Esophagus muscularis mucosa (tissue), 4 donors: Measurements from ENCODE around the gene MAMLD1. TPM values are rescaled to one million over a fixed set of nuclear protein-coding genes. Genes with fewer than 3 reads are reported as not detected.

Source experiments
- DNase-seq: peaks from one replicate; pipeline ENCODE4 v3.0.0-alpha.2; 2017; ENCODE audit errors: extremely low spot score
- H3K27ac ChIP-seq, 4 donors: fragments of 200-600 bp; sonication (generic); replicated peaks in 1 of 4; 1 replicate in 3 of 4; 2 replicates in 1 of 4; pipeline ENCODE4 v1.5.1; 2016 to 2019; ENCODE audit warnings: mild to moderate bottlenecking in 1 of 4
- H3K27me3 ChIP-seq, 4 donors: fragments of 200-600 bp; sonication (generic); one replicate each; pipeline versions ENCODE4 v1.5.1 to v1.6.0; 2016 to 2019
- H3K36me3 ChIP-seq, 4 donors: fragments of 200-600 bp; sonication (generic); one replicate each; pipeline ENCODE4 v1.5.1; 2016 to 2019
- H3K4me1 ChIP-seq, 4 donors: fragments of 200-600 bp; sonication (generic); one replicate each; pipeline ENCODE4 v1.5.1; 2016 to 2019
- H3K4me3 ChIP-seq, 4 donors: fragments of 200-600 bp; sonication (generic); 1 replicate in 2 of 4; 2 replicates in 2 of 4; pipeline ENCODE4 v1.5.1; 2016 to 2019; ENCODE audit warnings: mild to moderate bottlenecking in 4 of 4, moderate library complexity in 1 of 4
- H3K9me3 ChIP-seq, 4 donors: fragments of 200-600 bp; sonication (generic); 1 replicate in 3 of 4; 2 replicates in 1 of 4; pipeline ENCODE4 v1.5.1; 2016 to 2019
- EP300 ChIP-seq: sonication (generic); formaldehyde crosslinking; IDR thresholded peaks from one replicate; pipeline ENCODE4 v1.6.1; 2017; ENCODE audit warnings: antibody characterized with exemption
- POLR2A ChIP-seq: fragments of 450-650 bp; IDR thresholded peaks from one replicate; pipeline ENCODE4 v1.6.1; 2017; ENCODE audit warnings: antibody characterized with exemption, moderate library complexity, mild to moderate bottlenecking, low read depth
- POLR2AphosphoS5 ChIP-seq, 2 donors: sonication (generic); formaldehyde crosslinking; IDR thresholded peaks; one replicate each; pipeline ENCODE4 v1.6.1; 2017; ENCODE audit warnings: antibody characterized with exemption in 2 of 2
- WGBS: methylation state at CpG from one replicate; pipeline ENCODE4 v1.1.5; 2018; 5-methylcytosine and 5-hydroxymethylcytosine counted together
- intact Hi-C: fragments of 100-400 bp; cut with DNase I; formaldehyde crosslinking; loops from one replicate; pipeline ENCODE4 v1.15.1; 2023
- total RNA-seq, 4 donors: library from RNA; depleted of rRNA; stranded (reverse); fragments of >200 nt; gene quantifications; one replicate each; pipeline versions ENCODE4 v1.1.0 to v1.2.1, GENCODE V29; 2016
- TF ChIP-seq, protein P1 (sequence below), 3 experiments: fragments of 200-600 bp in 2 of 3; fragments of 450-650 bp in 1 of 3; sonication (generic) in 2 of 3; IDR thresholded peaks; one replicate each; pipeline ENCODE4 v1.5.1; 2017 to 2019; ENCODE audit warnings: antibody characterized with exemption in 3 of 3, mild to moderate bottlenecking in 2 of 3, moderate library complexity in 1 of 3

Gene MAMLD1
- total RNA-seq, 4 donors from 2014 or later, result 1.6 to 5.3 (median 3.3) TPM

DNA sequence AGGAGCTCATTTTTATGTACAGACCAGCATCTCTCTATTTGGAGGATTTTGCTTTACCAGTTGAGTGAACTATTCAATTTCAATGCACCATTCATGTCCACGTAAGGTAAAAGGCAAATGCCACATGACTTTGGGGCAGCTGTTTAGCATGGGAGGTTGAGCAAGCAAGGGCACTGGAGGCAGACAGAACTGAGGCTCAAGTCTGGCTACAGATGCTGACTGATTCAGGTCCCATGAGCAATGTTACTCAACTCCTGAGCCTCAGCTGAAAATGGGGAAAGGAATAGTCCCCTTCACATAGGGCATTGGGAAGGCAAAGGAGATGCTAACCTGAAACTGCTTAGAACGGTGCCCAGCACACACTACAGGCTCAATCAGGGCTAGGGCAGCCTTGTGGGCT lies 112.3 kb downstream of the MAMLD1 start:
- TF ChIP-seq EP300 (no peak), POLR2AphosphoS5 (IDR thresholded peaks at IDR 0.05) (no peak), POLR2A (no peak)
- TF ChIP-seq, protein P1, sequence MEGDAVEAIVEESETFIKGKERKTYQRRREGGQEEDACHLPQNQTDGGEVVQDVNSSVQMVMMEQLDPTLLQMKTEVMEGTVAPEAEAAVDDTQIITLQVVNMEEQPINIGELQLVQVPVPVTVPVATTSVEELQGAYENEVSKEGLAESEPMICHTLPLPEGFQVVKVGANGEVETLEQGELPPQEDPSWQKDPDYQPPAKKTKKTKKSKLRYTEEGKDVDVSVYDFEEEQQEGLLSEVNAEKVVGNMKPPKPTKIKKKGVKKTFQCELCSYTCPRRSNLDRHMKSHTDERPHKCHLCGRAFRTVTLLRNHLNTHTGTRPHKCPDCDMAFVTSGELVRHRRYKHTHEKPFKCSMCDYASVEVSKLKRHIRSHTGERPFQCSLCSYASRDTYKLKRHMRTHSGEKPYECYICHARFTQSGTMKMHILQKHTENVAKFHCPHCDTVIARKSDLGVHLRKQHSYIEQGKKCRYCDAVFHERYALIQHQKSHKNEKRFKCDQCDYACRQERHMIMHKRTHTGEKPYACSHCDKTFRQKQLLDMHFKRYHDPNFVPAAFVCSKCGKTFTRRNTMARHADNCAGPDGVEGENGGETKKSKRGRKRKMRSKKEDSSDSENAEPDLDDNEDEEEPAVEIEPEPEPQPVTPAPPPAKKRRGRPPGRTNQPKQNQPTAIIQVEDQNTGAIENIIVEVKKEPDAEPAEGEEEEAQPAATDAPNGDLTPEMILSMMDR (IDR thresholded peaks at IDR 0.05), result no peak
- Histone ChIP-seq H3K9me3 (no peaks in the 10 kb centered on the region), H3K4me3 (no peak overlapping the region), H3K4me1 (peaks cover 0 to 3% (median 0%) of the 10 kb centered on the region in 4 donors), H3K27ac (no peak overlapping the region), H3K36me3 (peaks cover 0 to 13% (median 0%) of the 10 kb centered on the region in 4 donors), H3K27me3 (no peaks in the 10 kb centered on the region)
- no peak for DNase-seq
- WGBS, result 89% methylated on average over 2 of the region's 2 CpGs
- intact Hi-C loops, result no loop called here

DNA sequence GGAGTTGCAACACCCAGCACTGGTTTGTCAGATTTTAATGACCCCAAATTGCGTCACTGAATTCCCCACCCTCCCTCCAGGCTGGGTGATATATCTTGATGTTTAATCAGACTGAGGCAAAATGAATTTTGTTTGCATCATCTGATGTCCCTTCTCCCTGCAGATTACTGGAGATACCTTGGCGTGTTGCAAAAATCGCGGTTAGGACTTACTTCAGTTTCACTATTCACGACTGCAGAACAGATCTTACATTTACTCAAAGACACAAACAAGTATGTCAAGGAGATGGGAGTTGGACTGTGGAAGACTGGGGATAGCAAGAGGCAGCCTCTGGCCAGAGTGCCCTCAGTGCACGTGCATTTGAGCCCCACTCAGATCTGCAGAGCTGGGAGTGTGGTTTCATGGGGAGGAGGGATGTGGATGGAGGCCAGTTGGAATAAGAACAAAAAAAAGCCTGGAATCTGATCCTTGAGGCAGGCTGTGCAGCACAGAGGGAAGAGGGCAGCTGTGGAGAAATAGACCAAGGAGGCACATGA lies 113.1 kb downstream of the MAMLD1 start:
- H3K27ac ChIP-seq, result no peak overlapping the region
- intact Hi-C loops, result no loop called here

DNA sequence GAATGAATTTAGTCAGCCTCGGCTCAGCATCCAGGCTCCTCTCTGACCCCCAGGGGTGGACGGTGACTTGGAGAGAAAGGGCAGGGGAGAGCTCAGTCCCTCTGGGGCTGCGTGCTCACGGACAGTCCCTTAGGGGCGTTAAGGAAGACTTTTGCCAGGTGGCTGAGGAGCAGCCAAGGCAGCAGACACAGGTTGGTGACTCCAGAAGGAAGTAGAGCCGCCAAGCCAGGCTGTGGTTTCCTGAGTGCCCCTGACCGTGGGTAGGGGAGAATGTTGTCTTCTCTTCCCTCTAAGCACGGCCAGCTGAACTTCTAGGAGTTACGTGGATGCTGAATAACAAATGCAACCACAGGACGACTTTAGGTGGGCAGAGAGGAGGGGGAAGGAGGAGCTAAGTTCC lies 114.3 kb downstream of the MAMLD1 start:
- Histone ChIP-seq H3K4me1 (peaks cover 0 to 3% (median 0%) of the 10 kb centered on the region in 4 donors), H3K27me3 (no peaks in the 10 kb centered on the region), H3K4me3 (no peak overlapping the region), H3K36me3 (peaks cover 0 to 4% (median 0%) of the 10 kb centered on the region in 4 donors), H3K27ac (no peak overlapping the region), H3K9me3 (no peaks in the 10 kb centered on the region)
- TF ChIP-seq EP300, result no peak
- TF ChIP-seq, protein P1 (IDR thresholded peaks at IDR 0.05), result no peak
- TF ChIP-seq POLR2AphosphoS5 (IDR thresholded peaks at IDR 0.05), result no peak
- no peak for TF ChIP-seq POLR2A
- intact Hi-C loops, result no loop called here
- WGBS, result 39% methylated on average over 8 of the region's 10 CpGs
- no peak for DNase-seq

More for the DNA sequence above, 113.1 kb downstream of the MAMLD1 start:
- Histone ChIP-seq H3K9me3 (no peaks in the 10 kb centered on the region), H3K36me3 (peaks cover 0 to 7% (median 0%) of the 10 kb centered on the region in 4 donors), H3K4me3 (no peak overlapping the region), H3K4me1 (peaks cover 0 to 3% (median 0%) of the 10 kb centered on the region in 4 donors), H3K27me3 (no peaks in the 10 kb centered on the region)
- DNase-seq, result no peak
- 58% methylated on average over 6 of the region's 6 CpGs for WGBS
- TF ChIP-seq POLR2A, result no peak
- TF ChIP-seq POLR2AphosphoS5 (IDR thresholded peaks at IDR 0.05), result no peak
- TF ChIP-seq, protein P1 (IDR thresholded peaks at IDR 0.05), result no peak
- no peak for TF ChIP-seq EP300

DNA sequence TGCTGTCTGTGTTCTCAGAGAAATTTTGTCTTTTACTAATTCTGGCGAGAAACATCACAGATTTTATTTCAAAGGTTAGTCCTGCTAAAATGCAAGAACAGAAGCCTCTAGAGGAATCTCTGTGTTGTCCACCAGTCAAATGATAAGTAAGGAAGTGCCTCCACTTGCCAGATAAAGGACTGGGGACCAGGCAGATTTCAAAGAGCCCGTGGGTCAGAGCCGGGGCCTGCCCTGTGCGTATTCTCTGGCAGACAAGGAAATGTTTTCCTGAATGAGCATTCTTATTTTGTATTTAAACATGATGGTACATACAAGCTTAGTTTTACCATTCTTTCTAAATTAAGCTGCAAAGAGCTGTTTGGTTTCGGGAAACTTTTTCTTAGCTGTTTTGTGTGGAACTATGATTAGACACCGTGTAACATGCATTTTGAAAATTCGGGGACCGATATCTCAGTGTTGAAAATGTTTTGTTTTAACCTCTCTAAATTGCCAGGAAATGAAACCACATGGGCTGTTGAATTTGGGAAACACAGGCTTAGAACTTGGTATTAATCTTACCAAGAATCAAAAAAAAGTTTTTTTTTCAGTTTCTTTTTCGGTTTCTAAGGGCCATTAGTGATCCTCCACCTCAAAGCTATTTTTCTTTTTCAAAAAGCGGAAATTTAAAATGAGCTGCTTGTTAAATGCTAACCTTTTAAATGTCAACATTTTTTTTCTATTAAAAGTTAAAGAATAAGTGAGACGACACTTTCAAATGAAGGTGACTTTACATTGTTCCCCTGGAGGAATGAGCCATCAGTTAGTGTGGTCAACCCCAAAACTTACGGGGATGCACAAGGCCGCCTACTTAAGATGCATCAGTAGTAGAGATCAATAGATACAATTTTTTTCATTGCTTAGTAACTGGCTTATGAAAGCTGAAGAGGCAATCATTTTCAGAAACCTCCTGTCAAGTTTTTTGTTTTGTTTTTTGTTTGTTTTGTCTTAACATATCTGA lies 115.7 kb downstream of the MAMLD1 start:
- no peak overlapping the region for H3K27ac ChIP-seq
- intact Hi-C loops, result no loop called here

More for the DNA sequence above, 115.7 kb downstream of the MAMLD1 start:
- no peaks in the 10 kb centered on the region for H3K9me3 ChIP-seq
- WGBS, result 74% methylated on average over 13 of the region's 13 CpGs
- H3K36me3 ChIP-seq, result peaks cover 0 to 3% (median 0%) of the 10 kb centered on the region in 4 donors
- no peak for DNase-seq
- peaks cover 0 to 3% (median 0%) of the 10 kb centered on the region in 4 donors for H3K4me1 ChIP-seq
- H3K27me3 ChIP-seq, result no peaks in the 10 kb centered on the region
- no peak for TF ChIP-seq POLR2AphosphoS5 (IDR thresholded peaks at IDR 0.05)
- no peak for TF ChIP-seq EP300
- TF ChIP-seq, protein P1 (IDR thresholded peaks at IDR 0.05), result no peak
- TF ChIP-seq POLR2A, result no peak
- no peak overlapping the region for H3K4me3 ChIP-seq
